Neural cell (in vitro differentiated cells): ENCODE measurements around the gene PLIN1.

Source experiments
- POLR2AphosphoS5 ChIP-seq: IDR thresholded peaks from 2 replicates; pipeline ENCODE4 v1.6.1; 2012
- RAD21 ChIP-seq: fragments of 450-650 bp; conservative IDR thresholded peaks from 2 replicates; pipeline ENCODE4 v1.6.1; 2014; ENCODE audit warnings: antibody characterized with exemption, mild to moderate bottlenecking, moderate library complexity
- TF ChIP-seq, protein P1 (sequence below): fragments of 450-650 bp; IDR thresholded peaks from 2 replicates; pipeline ENCODE4 v1.5.1; 2014; ENCODE audit warnings: antibody characterized with exemption, mild to moderate bottlenecking, moderate library complexity; ENCODE audit not compliant: poor library complexity, severe bottlenecking

DNA sequence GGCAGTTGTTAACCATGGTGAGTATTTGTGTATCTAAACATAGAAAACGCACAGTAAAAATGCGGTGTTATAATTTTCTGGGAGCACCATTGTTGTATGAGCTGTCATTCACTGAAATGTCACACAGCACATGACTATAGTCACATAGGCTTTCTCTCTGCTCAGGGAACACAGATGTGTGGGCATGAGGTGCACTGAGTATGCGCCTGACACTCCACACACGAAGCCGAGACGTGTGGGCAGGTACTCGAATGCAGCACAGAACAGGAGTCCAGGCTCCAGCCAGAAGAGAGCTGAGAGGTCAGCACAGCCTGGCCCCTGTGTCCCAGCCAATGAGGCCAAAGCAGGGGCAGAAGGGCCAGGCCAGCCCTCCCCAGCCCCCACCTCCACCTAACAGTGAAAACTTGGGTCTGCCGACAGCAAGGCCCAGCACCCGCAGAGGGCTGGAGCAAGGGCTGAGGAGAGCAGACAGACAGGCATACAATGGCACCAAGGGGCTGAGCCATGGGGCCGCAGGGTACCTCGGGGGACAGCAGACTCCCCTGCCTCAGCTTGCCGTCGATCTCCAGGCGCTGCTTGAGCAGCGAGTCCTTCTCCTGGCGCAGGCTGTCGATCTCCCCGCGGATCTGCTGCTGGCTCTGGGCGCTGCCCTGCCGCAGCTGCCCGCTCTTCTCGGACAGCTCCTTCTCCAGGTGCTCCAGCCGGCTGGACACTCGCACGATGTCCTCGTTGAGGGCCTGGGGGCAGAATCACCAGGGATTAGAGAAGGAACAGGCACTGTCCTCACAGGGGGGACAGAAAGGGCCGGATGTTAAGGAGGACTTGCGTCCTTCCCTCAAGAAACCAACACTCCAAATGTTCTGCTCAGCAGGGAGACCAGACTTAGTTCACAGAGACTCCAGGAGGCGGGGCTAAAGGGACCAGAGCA is 47.9 kb downstream of the PLIN1 start:
- TF ChIP-seq, protein P1, sequence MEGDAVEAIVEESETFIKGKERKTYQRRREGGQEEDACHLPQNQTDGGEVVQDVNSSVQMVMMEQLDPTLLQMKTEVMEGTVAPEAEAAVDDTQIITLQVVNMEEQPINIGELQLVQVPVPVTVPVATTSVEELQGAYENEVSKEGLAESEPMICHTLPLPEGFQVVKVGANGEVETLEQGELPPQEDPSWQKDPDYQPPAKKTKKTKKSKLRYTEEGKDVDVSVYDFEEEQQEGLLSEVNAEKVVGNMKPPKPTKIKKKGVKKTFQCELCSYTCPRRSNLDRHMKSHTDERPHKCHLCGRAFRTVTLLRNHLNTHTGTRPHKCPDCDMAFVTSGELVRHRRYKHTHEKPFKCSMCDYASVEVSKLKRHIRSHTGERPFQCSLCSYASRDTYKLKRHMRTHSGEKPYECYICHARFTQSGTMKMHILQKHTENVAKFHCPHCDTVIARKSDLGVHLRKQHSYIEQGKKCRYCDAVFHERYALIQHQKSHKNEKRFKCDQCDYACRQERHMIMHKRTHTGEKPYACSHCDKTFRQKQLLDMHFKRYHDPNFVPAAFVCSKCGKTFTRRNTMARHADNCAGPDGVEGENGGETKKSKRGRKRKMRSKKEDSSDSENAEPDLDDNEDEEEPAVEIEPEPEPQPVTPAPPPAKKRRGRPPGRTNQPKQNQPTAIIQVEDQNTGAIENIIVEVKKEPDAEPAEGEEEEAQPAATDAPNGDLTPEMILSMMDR = no peak
- TF ChIP-seq POLR2AphosphoS5 = no peak
- TF ChIP-seq RAD21 = no peak
